ENCODE results near the gene SOD2. TPM values are rescaled to one million over a fixed set of nuclear protein-coding genes. Genes with fewer than 3 reads are reported as not detected.

SOD2 gene
- total RNA-seq, 1 experiment from 2014 or later, result 98.6 TPM

DNA sequence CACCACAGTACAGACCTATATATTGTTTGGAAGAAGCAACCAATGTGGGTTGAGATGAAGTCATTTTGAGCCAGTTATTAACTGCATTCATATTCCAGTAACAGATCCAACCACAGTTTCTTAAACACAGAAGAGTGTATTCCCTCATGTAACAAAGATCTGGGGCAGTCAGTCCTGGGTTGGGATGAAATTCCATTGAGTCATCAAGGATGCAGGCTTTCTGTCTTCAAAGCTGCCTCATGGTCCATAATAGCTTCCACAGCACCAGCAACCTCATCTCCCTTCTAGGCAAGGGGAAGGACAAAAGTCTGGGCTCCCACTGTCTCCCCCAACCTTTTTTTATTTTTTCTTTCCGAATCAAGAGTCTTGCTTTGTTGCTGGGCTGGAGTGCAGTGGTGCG lies 2.9 kb upstream of the SOD2 start:
- intact Hi-C loops (cut with micrococcal nuclease), result loop anchor here (10.0 kb wide), 1 partner anchor 699 kb away; no protein-coding TSS in a partner anchor
- ChIA-PET RAD21 (ENCODE audit: low non-redundant PET in 1 of 2, low total read pairs in 2 of 2, uncharacterized antibody in 2 of 2, unreplicated experiment in 2 of 2) (no interaction called here), POLR2A (no interaction called here), CTCF (no interaction called here)
- H3K9me2 ChIP-seq (ENCODE audit: insufficient read depth), result no peaks in the 10 kb centered on the region
- H3K9ac ChIP-seq (ENCODE audit: low read length), result no peak overlapping the region
- H3K4me1 ChIP-seq (ENCODE audit: control insufficient read depth in 1 of 2, insufficient read depth in 2 of 2, low read length in 2 of 2), result peaks cover 15 to 31% of the 10 kb centered on the region in 2 experiments
- H3K27me3 ChIP-seq (ENCODE audit: insufficient read depth, low read length), result no peaks in the 10 kb centered on the region
- H2AFZ ChIP-seq (ENCODE audit: low read depth, low read length, poor library complexity, severe bottlenecking), result no peak overlapping the region
- no peak overlapping the region for H3K27ac ChIP-seq (ENCODE audit: low read depth, low read length)
- H3K4me3 ChIP-seq (replicated peaks in 1 of 2; ENCODE audit: low read depth in 1 of 2, low read length in 2 of 2), result no peak overlapping the region
- ATAC-seq, result no peak
- H3K79me2 ChIP-seq (ENCODE audit: insufficient read depth, low read length), result peaks cover 20% of the 10 kb centered on the region
- no TSS peak for BruUV-seq (replicated peaks)
- no peak for DNase-seq (ENCODE audit: low read depth, low spot score)
- TF ChIP-seq, protein P1, sequence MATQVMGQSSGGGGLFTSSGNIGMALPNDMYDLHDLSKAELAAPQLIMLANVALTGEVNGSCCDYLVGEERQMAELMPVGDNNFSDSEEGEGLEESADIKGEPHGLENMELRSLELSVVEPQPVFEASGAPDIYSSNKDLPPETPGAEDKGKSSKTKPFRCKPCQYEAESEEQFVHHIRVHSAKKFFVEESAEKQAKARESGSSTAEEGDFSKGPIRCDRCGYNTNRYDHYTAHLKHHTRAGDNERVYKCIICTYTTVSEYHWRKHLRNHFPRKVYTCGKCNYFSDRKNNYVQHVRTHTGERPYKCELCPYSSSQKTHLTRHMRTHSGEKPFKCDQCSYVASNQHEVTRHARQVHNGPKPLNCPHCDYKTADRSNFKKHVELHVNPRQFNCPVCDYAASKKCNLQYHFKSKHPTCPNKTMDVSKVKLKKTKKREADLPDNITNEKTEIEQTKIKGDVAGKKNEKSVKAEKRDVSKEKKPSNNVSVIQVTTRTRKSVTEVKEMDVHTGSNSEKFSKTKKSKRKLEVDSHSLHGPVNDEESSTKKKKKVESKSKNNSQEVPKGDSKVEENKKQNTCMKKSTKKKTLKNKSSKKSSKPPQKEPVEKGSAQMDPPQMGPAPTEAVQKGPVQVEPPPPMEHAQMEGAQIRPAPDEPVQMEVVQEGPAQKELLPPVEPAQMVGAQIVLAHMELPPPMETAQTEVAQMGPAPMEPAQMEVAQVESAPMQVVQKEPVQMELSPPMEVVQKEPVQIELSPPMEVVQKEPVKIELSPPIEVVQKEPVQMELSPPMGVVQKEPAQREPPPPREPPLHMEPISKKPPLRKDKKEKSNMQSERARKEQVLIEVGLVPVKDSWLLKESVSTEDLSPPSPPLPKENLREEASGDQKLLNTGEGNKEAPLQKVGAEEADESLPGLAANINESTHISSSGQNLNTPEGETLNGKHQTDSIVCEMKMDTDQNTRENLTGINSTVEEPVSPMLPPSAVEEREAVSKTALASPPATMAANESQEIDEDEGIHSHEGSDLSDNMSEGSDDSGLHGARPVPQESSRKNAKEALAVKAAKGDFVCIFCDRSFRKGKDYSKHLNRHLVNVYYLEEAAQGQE (IDR thresholded peaks at IDR 0.05; ENCODE audit: low read depth), result no peak
- no peak for TF ChIP-seq RAD21 (IDR thresholded peaks at IDR 0.05; ENCODE audit: low read depth)
- TF ChIP-seq, protein P2, sequence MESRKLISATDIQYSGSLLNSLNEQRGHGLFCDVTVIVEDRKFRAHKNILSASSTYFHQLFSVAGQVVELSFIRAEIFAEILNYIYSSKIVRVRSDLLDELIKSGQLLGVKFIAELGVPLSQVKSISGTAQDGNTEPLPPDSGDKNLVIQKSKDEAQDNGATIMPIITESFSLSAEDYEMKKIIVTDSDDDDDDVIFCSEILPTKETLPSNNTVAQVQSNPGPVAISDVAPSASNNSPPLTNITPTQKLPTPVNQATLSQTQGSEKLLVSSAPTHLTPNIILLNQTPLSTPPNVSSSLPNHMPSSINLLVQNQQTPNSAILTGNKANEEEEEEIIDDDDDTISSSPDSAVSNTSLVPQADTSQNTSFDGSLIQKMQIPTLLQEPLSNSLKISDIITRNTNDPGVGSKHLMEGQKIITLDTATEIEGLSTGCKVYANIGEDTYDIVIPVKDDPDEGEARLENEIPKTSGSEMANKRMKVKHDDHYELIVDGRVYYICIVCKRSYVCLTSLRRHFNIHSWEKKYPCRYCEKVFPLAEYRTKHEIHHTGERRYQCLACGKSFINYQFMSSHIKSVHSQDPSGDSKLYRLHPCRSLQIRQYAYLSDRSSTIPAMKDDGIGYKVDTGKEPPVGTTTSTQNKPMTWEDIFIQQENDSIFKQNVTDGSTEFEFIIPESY (IDR thresholded peaks at IDR 0.05; ENCODE audit: extremely low read depth, insufficient replicate concordance, low read length), result no peak
- TF ChIP-seq JUND (IDR thresholded peaks at IDR 0.05), result no peak
- TF ChIP-seq, protein P3, sequence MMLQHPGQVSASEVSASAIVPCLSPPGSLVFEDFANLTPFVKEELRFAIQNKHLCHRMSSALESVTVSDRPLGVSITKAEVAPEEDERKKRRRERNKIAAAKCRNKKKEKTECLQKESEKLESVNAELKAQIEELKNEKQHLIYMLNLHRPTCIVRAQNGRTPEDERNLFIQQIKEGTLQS (IDR thresholded peaks at IDR 0.05), result no peak
- no peak for TF ChIP-seq FOSL1 (IDR thresholded peaks at IDR 0.05; ENCODE audit: low read depth)
- TF ChIP-seq, protein P4, sequence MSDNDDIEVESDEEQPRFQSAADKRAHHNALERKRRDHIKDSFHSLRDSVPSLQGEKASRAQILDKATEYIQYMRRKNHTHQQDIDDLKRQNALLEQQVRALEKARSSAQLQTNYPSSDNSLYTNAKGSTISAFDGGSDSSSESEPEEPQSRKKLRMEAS (IDR thresholded peaks at IDR 0.05), result no peak
- no peak for TF ChIP-seq EZH2 (IDR thresholded peaks at IDR 0.05)
- no peak for TF ChIP-seq YY1 (IDR thresholded peaks at IDR 0.05; ENCODE audit: extremely low read depth, insufficient replicate concordance, low read depth, low read length)
- TF ChIP-seq TCF7L2 (IDR thresholded peaks at IDR 0.05; ENCODE audit: borderline replicate concordance, extremely low read depth, insufficient read depth, insufficient read length), result no peak
- no peak for TF ChIP-seq ELF1 (IDR thresholded peaks at IDR 0.05; ENCODE audit: borderline replicate concordance, low read depth)
- TF ChIP-seq EZH2phosphoT487 (IDR thresholded peaks at IDR 0.05; ENCODE audit: borderline replicate concordance), result no peak
- no peak for TF ChIP-seq ZFX (IDR thresholded peaks at IDR 0.05)
- no peak for TF ChIP-seq SIN3A (IDR thresholded peaks at IDR 0.05; ENCODE audit: low read depth)
- TF ChIP-seq POLR2A (IDR thresholded peaks at IDR 0.05; ENCODE audit: borderline replicate concordance, extremely low read depth, insufficient read depth, insufficient read length), result no peak
- TF ChIP-seq, protein P5, sequence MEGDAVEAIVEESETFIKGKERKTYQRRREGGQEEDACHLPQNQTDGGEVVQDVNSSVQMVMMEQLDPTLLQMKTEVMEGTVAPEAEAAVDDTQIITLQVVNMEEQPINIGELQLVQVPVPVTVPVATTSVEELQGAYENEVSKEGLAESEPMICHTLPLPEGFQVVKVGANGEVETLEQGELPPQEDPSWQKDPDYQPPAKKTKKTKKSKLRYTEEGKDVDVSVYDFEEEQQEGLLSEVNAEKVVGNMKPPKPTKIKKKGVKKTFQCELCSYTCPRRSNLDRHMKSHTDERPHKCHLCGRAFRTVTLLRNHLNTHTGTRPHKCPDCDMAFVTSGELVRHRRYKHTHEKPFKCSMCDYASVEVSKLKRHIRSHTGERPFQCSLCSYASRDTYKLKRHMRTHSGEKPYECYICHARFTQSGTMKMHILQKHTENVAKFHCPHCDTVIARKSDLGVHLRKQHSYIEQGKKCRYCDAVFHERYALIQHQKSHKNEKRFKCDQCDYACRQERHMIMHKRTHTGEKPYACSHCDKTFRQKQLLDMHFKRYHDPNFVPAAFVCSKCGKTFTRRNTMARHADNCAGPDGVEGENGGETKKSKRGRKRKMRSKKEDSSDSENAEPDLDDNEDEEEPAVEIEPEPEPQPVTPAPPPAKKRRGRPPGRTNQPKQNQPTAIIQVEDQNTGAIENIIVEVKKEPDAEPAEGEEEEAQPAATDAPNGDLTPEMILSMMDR (IDR thresholded peaks at IDR 0.05 in 2 of 3, conservative IDR thresholded peaks at IDR 0.05 in 1 of 3; ENCODE audit: borderline replicate concordance in 1 of 3, insufficient read depth in 1 of 3, low read depth in 2 of 3, low read length in 2 of 3), result no peak
- no peak for TF ChIP-seq CBX3 (IDR thresholded peaks at IDR 0.05; ENCODE audit: low read depth)
- H3K9me3 ChIP-seq (ENCODE audit: control insufficient read depth in 1 of 2, insufficient read depth in 1 of 2, low read depth in 1 of 2, low read length in 2 of 2), result no peaks in the 10 kb centered on the region
- no peaks in the 10 kb centered on the region for H3K36me3 ChIP-seq (ENCODE audit: control insufficient read depth in 1 of 2, insufficient read depth in 2 of 2, low read length in 2 of 2)
- no peaks in the 10 kb centered on the region for H4K20me1 ChIP-seq (ENCODE audit: insufficient read depth)
- H3K4me2 ChIP-seq (ENCODE audit: low read length), result no peak overlapping the region
